HepG2 (cell line): ENCODE measurements around the gene COA5. TPM values are rescaled to one million over a fixed set of nuclear protein-coding genes. Genes with fewer than 3 reads are reported as not detected.

ENCODE experiments used
- CEBPB ChIP-seq: IDR thresholded peaks from 2 replicates; pipeline ENCODE4 v1.6.1; 2011; ENCODE audit warnings: low read depth, low read length, improper control_type of control experiment, borderline replicate concordance
- DMTF1 ChIP-seq: sonication (generic); formaldehyde crosslinking; IDR thresholded peaks from 2 replicates; pipeline ENCODE4 v1.4.0; 2020; ENCODE audit warnings: mild to moderate bottlenecking, missing genetic modification reagents
- EED ChIP-seq: sonication (generic); formaldehyde crosslinking; IDR thresholded peaks from 2 replicates; pipeline ENCODE4 v1.5.0; 2020; ENCODE audit warnings: mild to moderate bottlenecking, missing genetic modification reagents
- JUNB ChIP-seq: sonication (generic); formaldehyde crosslinking; IDR thresholded peaks from 2 replicates; pipeline ENCODE4 v1.8.0; 2022; ENCODE audit warnings: missing genetic modification reagents, mild to moderate bottlenecking, borderline replicate concordance
- MEF2D ChIP-seq: sonication (generic); formaldehyde crosslinking; IDR thresholded peaks from 2 replicates; pipeline ENCODE4 v1.5.1; 2020; ENCODE audit warnings: mild to moderate bottlenecking, missing genetic modification reagents
- PRDM4 ChIP-seq: sonication (generic); formaldehyde crosslinking; IDR thresholded peaks from 2 replicates; pipeline ENCODE4 v1.9.0; 2021; ENCODE audit warnings: missing genetic modification reagents, borderline replicate concordance
- RBM39 ChIP-seq: fragments of 200-400 bp; formaldehyde crosslinking; IDR thresholded peaks from one replicate; pipeline ENCODE4 v1.6.1; 2018; ENCODE audit warnings: antibody characterized with exemption, mild to moderate bottlenecking, low read depth, low read length; ENCODE audit not compliant: poor library complexity, severe bottlenecking
- RFX1 ChIP-seq: fragments of 450-650 bp; IDR thresholded peaks from 2 replicates; pipeline ENCODE4 v1.6.1; 2017
- SETDB1 ChIP-seq: sonication (generic); formaldehyde crosslinking; IDR thresholded peaks from 2 replicates; pipeline ENCODE4 v1.5.1; 2020; ENCODE audit warnings: missing genetic modification reagents, mild to moderate bottlenecking, borderline replicate concordance
- SMAD9 ChIP-seq: sonication (generic); formaldehyde crosslinking; IDR thresholded peaks from 2 replicates; pipeline ENCODE4 v1.5.1; 2020; ENCODE audit warnings: mild to moderate bottlenecking, missing genetic modification reagents
- TAF1 ChIP-seq: sonication (generic); formaldehyde crosslinking; IDR thresholded peaks from 2 replicates; pipeline ENCODE4 v1.4.0; 2020; ENCODE audit warnings: missing genetic modification reagents
- THAP8 ChIP-seq: sonication (generic); formaldehyde crosslinking; IDR thresholded peaks from 2 replicates; pipeline ENCODE4 v1.5.1; 2020; ENCODE audit warnings: missing genetic modification reagents, mild to moderate bottlenecking, borderline replicate concordance
- ZBTB49 ChIP-seq: sonication (generic); formaldehyde crosslinking; IDR thresholded peaks from 2 replicates; pipeline ENCODE4 v1.4.0; 2020; ENCODE audit warnings: missing genetic modification reagents, borderline replicate concordance
- ZFAT ChIP-seq: sonication (generic); formaldehyde crosslinking; conservative IDR thresholded peaks from 2 replicates; pipeline ENCODE4 v1.8.1; 2023; ENCODE audit warnings: missing genetic modification reagents, inconsistent platforms
- ZNF333 ChIP-seq: sonication (generic); formaldehyde crosslinking; IDR thresholded peaks from 2 replicates; pipeline ENCODE4 v1.4.0; 2020; ENCODE audit warnings: mild to moderate bottlenecking, missing genetic modification reagents, borderline replicate concordance
- ZNF720 ChIP-seq: sonication (generic); formaldehyde crosslinking; IDR thresholded peaks from 2 replicates; pipeline ENCODE4 v1.4.0; 2020; ENCODE audit warnings: missing genetic modification reagents
- ZNF777 ChIP-seq: sonication (generic); formaldehyde crosslinking; IDR thresholded peaks from 2 replicates; pipeline ENCODE4 v1.4.0; 2020; ENCODE audit warnings: missing genetic modification reagents
- polyA plus RNA-seq, 8 experiments: library from polyadenylated mRNA; depleted of rRNA in 3 of 8; stranded (reverse) in 7 of 8; unstranded in 1 of 8; fragments of >200 nt; fragmentation: Illumina TruSeq in 4 of 8; extraction: Trizol in 4 of 8; gene quantifications; 2 replicates each; pipeline versions ENCODE4 v1.2.1 to v1.2.3, GENCODE V29; 2011 to 2016; ENCODE audit warnings: low read depth in 4 of 8, missing spikeins in 1 of 8, mixed read lengths in 1 of 8; ENCODE audit not compliant: insufficient read depth in 1 of 8
- total RNA-seq, 5 experiments: library from RNA; depleted of rRNA; stranded (reverse); fragments of >200 nt; fragmentation: Illumina TruSeq; extraction: Trizol; gene quantifications; 2 replicates each; pipeline ENCODE4 v1.2.3, GENCODE V29; 2016; ENCODE audit warnings: low read depth in 1 of 5
- TF ChIP-seq, protein P1 (sequence below): sonication (generic); formaldehyde crosslinking; IDR thresholded peaks from 2 replicates; pipeline ENCODE4 v1.5.0; 2020; ENCODE audit warnings: mild to moderate bottlenecking, missing genetic modification reagents
- TF ChIP-seq, protein P2 (sequence below): sonication (generic); formaldehyde crosslinking; IDR thresholded peaks from 2 replicates; pipeline ENCODE4 v1.8.1; 2023; ENCODE audit warnings: mild to moderate bottlenecking, missing genetic modification reagents, borderline replicate concordance

Gene COA5
- total and polyA plus RNA-seq, 2 of the 13 experiments (the other 11 are each of a cell fraction or from before 2014, with no cell fraction given), result 43.6 to 64.5 TPM

GRCh38 chr2:98583816-98584618 is 24.3 kb downstream of the COA5 start (continued):
- TF ChIP-seq DMTF1 (CRISPR knock-in tag) (no peak), PRDM4 (CRISPR knock-in tag) (no peak), MEF2D (CRISPR knock-in tag) (peak; percentile 87), TAF1 (no peak), ZNF720 (CRISPR knock-in tag) (no peak), JUNB (CRISPR knock-in tag) (no peak), THAP8 (CRISPR knock-in tag) (no peak), ZNF333 (CRISPR knock-in tag) (peak; percentile 61; the same call in 1 of the 2 replicates), SMAD9 (no peak; the same call in 1 of the 2 replicates), RFX1 (no peak), ZFAT (CRISPR knock-in tag) (no peak), CEBPB (peak; percentile 12; the same call in 1 of the 2 replicates), ZBTB49 (CRISPR knock-in tag) (no peak), RBM39 (no peak), SETDB1 (no peak), ZNF777 (CRISPR knock-in tag) (no peak), EED (CRISPR knock-in tag) (no peak)
- TF ChIP-seq, protein P1, sequence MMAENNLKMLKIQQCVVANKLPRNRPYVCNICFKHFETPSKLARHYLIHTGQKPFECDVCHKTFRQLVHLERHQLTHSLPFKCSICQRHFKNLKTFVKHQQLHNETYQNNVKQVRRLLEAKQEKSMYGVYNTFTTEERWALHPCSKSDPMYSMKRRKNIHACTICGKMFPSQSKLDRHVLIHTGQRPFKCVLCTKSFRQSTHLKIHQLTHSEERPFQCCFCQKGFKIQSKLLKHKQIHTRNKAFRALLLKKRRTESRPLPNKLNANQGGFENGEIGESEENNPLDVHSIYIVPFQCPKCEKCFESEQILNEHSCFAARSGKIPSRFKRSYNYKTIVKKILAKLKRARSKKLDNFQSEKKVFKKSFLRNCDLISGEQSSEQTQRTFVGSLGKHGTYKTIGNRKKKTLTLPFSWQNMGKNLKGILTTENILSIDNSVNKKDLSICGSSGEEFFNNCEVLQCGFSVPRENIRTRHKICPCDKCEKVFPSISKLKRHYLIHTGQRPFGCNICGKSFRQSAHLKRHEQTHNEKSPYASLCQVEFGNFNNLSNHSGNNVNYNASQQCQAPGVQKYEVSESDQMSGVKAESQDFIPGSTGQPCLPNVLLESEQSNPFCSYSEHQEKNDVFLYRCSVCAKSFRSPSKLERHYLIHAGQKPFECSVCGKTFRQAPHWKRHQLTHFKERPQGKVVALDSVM (CRISPR knock-in tag), result no peak
- TF ChIP-seq, protein P2, sequence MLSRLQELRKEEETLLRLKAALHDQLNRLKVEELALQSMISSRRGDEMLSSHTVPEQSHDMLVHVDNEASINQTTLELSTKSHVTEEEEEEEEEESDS (CRISPR knock-in tag), result no peak
